Calu3 (cell line): ENCODE data around the gene OR2AJ1. TPM values are rescaled to one million over a fixed set of nuclear protein-coding genes. Genes with fewer than 3 reads are reported as not detected.

ENCODE experiments used
- BruUV-seq: library from RNA; stranded (reverse); fragments of 400-500 nt; replicated peaks from 2 replicates; lab custom pipeline; 2021; lab: Mats Ljungman, UMichigan
- CTCF ChIA-PET: fragments of 300-600 bp; sonication (Branson Sonifier 250); formaldehyde crosslinking; loops from one replicate; lab custom pipeline; 2022; ENCODE audit warnings: antibody characterized with exemption; lab: Charles Lee
- DNase-seq: peaks from one replicate; pipeline ENCODE4 v3.0.0; 2022
- H3K27ac Mint-ChIP-seq: one replicate; pipeline ENCODE4 v1.8.0; 2022; ENCODE audit warnings: mixed read lengths; ENCODE audit not compliant: unreplicated experiment
- H3K27me3 Mint-ChIP-seq: one replicate; pipeline ENCODE4 v1.8.0; 2022; ENCODE audit warnings: mixed read lengths; ENCODE audit not compliant: unreplicated experiment
- H3K36me3 Mint-ChIP-seq: one replicate; pipeline ENCODE4 v1.8.0; 2022; ENCODE audit warnings: mild to moderate bottlenecking, moderate library complexity, mixed read lengths; ENCODE audit not compliant: insufficient read depth, unreplicated experiment
- H3K4me1 Mint-ChIP-seq: one replicate; pipeline ENCODE4 v1.8.0; 2022; ENCODE audit warnings: mild to moderate bottlenecking, low read depth, mixed read lengths; ENCODE audit not compliant: unreplicated experiment
- H3K4me3 Mint-ChIP-seq: one replicate; pipeline ENCODE4 v1.8.0; 2022; ENCODE audit warnings: mild to moderate bottlenecking, low read depth, moderate library complexity, mixed read lengths; ENCODE audit not compliant: unreplicated experiment
- H3K9me3 Mint-ChIP-seq: one replicate; pipeline ENCODE4 v1.8.0; 2022; ENCODE audit warnings: low read depth, mixed read lengths; ENCODE audit not compliant: unreplicated experiment
- intact Hi-C: fragments of 100-400 bp; cut with micrococcal nuclease; formaldehyde crosslinking; loops from one replicate; pipeline ENCODE4 v1.10.0; 2022; ENCODE audit not compliant: unreplicated experiment
- total RNA-seq: library from RNA; stranded (reverse); gene quantifications from 2 replicates; pipeline ENCODE4 v1.2.3, GENCODE V29; 2022
- TF ChIP-seq, protein P1 (sequence below): fragments of 200-600 bp; IDR thresholded peaks from one replicate; pipeline ENCODE4 v1.8.0; 2022; ENCODE audit warnings: antibody characterized with exemption; ENCODE audit not compliant: unreplicated experiment

Gene OR2AJ1
- total RNA-seq, 1 experiment from 2014 or later = not detected

DNA sequence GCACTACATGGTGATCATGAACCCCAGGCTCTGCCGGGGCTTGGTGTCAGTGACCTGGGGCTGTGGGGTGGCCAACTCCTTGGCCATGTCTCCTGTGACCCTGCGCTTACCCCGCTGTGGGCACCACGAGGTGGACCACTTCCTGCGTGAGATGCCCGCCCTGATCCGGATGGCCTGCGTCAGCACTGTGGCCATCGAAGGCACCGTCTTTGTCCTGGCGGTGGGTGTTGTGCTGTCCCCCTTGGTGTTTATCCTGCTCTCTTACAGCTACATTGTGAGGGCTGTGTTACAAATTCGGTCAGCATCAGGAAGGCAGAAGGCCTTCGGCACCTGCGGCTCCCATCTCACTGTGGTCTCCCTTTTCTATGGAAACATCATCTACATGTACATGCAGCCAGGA is 28.7 kb upstream of the OR2AJ1 start:
- Mint-ChIP-seq H3K27me3 (no peaks in the 10 kb centered on the region), H3K36me3 (no peaks in the 10 kb centered on the region), H3K4me1 (no peaks in the 10 kb centered on the region), H3K4me3 (no peak overlapping the region), H3K27ac (no peak overlapping the region), H3K9me3 (peaks cover 11% of the 10 kb centered on the region)
- intact Hi-C loops = no loop called here
- TF ChIP-seq, protein P1, sequence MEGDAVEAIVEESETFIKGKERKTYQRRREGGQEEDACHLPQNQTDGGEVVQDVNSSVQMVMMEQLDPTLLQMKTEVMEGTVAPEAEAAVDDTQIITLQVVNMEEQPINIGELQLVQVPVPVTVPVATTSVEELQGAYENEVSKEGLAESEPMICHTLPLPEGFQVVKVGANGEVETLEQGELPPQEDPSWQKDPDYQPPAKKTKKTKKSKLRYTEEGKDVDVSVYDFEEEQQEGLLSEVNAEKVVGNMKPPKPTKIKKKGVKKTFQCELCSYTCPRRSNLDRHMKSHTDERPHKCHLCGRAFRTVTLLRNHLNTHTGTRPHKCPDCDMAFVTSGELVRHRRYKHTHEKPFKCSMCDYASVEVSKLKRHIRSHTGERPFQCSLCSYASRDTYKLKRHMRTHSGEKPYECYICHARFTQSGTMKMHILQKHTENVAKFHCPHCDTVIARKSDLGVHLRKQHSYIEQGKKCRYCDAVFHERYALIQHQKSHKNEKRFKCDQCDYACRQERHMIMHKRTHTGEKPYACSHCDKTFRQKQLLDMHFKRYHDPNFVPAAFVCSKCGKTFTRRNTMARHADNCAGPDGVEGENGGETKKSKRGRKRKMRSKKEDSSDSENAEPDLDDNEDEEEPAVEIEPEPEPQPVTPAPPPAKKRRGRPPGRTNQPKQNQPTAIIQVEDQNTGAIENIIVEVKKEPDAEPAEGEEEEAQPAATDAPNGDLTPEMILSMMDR = no peak
- BruUV-seq = no TSS peak
- CTCF ChIA-PET = no interaction called here
- no peak for DNase-seq

DNA sequence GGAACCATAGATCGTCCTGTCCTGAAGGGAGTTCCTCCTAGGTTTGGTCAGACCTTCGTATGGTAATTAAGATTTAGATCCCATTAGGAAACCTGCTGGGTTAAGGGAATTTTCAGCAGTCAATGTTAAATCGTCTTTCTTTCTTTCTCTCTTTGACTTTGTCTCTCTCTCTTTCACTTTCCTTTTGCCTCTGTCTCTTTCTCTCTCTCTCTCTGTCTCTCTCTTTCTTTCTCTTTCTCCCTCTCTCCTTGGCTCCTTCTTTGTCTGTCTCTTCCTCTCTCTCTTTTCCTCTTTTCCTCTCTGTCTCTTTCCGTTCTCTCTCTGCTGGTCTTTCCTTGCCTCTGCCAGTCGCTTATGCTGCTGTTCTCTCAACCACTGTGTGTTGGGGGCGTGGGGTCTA is 20.6 kb upstream of the OR2AJ1 start:
- TF ChIP-seq, protein P1 = no peak
- intact Hi-C loops = no loop called here
- no peaks in the 10 kb centered on the region for H3K36me3 Mint-ChIP-seq
- DNase-seq = no peak
- BruUV-seq = no TSS peak
- no peak overlapping the region for H3K27ac Mint-ChIP-seq
- CTCF ChIA-PET = no interaction called here
- peaks cover 19% of the 10 kb centered on the region for H3K9me3 Mint-ChIP-seq
- H3K4me3 Mint-ChIP-seq = no peak overlapping the region
- no peaks in the 10 kb centered on the region for H3K27me3 Mint-ChIP-seq
- H3K4me1 Mint-ChIP-seq = no peaks in the 10 kb centered on the region

DNA sequence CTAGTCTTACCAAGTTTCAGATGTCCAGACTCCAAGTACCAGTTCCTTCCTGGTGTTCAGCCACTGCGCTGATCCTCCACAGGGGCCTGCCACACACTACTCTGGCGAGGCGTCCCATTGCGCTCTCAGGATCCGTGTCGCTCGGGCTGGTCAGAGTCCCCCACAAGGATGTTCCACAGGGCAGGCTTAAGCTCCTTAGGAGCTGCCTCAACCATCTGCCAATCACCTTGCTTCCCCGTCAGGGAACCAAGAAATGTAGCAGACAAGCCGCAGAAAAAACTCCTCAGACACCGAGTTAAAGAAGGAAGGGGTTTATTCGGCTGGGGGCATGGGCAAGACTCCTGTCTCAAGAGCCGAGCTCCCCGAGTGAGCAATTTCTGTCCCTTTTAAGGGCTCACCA is 19.5 kb upstream of the OR2AJ1 start:
- CTCF ChIA-PET = no interaction called here
- Mint-ChIP-seq H3K4me3 (no peak overlapping the region), H3K36me3 (no peaks in the 10 kb centered on the region), H3K27ac (no peak overlapping the region), H3K4me1 (no peaks in the 10 kb centered on the region), H3K27me3 (no peaks in the 10 kb centered on the region), H3K9me3 (peaks cover 22% of the 10 kb centered on the region)
- no TSS peak for BruUV-seq
- TF ChIP-seq, protein P1 = no peak
- intact Hi-C loops = no loop called here
- no peak for DNase-seq

DNA sequence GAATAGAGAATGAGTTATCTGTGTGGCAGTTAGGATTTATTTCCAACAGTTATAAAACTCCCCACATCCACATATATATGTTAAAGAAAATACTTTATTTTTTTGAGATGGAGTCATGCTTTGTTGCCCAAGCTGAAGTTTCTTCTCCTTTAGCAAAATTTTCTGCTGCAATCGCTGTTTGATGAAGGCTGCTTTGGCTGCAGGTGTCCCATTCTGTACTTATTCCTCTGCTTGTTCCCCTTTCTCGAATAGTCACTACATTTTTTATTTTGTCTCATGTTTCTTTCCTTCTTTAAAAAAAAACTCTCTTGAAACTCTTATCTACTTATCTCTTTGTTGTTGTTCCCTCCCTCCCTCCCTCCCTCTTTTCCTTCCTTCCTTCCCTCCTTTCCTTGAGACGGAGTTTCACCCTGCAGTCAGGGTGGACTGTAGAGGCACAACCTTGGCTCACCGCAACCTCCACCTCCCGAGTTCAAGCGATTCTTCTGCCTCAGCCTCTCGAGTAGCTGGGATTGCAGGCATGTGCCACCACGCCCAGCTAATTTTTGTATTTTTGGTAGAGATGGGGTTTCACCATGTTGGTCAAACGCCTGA is 18.7 kb upstream of the OR2AJ1 start:
- Mint-ChIP-seq H3K4me1 (no peaks in the 10 kb centered on the region), H3K4me3 (no peak overlapping the region), H3K27ac (no peak overlapping the region), H3K36me3 (no peaks in the 10 kb centered on the region), H3K27me3 (no peaks in the 10 kb centered on the region), H3K9me3 (peaks cover 26% of the 10 kb centered on the region)
- DNase-seq = no peak
- TF ChIP-seq, protein P1 = no peak
- no TSS peak for BruUV-seq
- intact Hi-C loops = no loop called here
- CTCF ChIA-PET = no interaction called here
